Adrenal gland (tissue), 5 donors: ENCODE data around the gene PIGU.

Experiments used
- CTCF ChIP-seq, 6 experiments: fragments of 450-650 bp in 4 of 6; fragments of 200-600 bp in 2 of 6; sonication (generic) in 1 of 6; IDR thresholded peaks; 1 replicate in 5 of 6; 2 replicates in 1 of 6; pipeline versions ENCODE4 v1.5.1 to v1.8.0; 2016 to 2021; ENCODE audit warnings: antibody characterized with exemption in 6 of 6, mild to moderate bottlenecking in 2 of 6, moderate library complexity in 1 of 6
- POLR2A ChIP-seq, 2 donors: fragments of 450-650 bp; IDR thresholded peaks; one replicate each; pipeline ENCODE4 v1.6.1; 2017; ENCODE audit warnings: antibody characterized with exemption in 2 of 2, mild to moderate bottlenecking in 2 of 2, moderate library complexity in 1 of 2
- donor health status: DM: no; HTN: no; CAD: no.

- no peak for TF ChIP-seq POLR2A (IDR thresholded peaks at IDR 0.05)
- no peak for TF ChIP-seq CTCF (IDR thresholded peaks at IDR 0.05)
These were observed 43.4 kb upstream of the PIGU start for GRCh38 chr20:34720266-34720665.
